Measurements from ENCODE around the gene TSPAN18.
"Not testable (repeated sequence)": the region's sequence is repeated elsewhere in the genome, so short reads cannot be mapped to it uniquely, and the experiment has no call there.

Gene TSPAN18

DNA sequence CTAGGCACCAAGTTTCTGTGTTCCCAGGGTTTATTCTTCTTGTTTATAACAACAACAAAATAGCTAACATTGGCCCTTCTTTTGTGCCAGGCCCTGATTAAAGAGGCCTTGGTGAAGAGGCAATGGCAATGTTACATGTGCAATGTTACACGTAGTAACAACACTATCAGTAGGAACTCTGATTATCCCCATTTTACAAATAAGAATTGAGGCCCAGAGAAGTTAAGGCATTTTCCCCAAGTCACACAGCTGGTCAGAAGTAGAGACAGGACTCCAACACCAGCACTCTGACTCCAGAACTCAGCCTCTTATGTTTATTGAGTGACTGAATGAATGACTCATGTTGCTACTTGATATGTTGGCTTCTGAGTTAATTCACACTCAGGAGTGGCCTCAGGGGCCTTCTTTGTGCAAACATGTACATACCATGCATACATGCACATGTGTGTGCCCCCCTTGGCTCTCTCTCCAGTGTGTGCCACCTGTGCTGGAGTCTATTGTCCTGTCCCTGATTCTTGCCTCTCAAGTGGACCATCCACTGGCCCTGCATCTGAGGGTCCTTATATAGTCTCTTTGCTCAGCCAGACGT is 125.5 kb downstream of the TSPAN18 start:
- no peak for DNase-seq

DNA sequence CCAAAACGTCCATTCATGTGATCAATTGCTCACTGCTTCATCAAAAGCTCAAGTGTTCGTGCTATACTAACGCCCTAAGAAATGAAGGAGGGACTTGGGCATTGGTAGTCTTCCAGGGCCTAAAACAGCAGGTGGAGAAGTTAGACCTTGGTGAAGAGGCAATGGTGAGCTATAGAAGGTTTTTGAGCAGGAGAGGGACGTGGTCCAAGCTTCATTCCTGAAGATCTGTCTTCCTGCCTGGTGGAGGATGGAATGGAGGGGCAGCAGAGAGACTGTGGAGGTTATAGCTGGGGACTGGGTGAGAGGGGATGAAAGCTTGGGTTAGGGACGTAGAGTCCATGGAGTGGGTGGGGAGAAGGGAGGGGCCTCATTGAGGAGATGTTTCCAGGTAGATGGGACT is 126.2 kb downstream of the TSPAN18 start:
- DNase-seq, result no peak

DNA sequence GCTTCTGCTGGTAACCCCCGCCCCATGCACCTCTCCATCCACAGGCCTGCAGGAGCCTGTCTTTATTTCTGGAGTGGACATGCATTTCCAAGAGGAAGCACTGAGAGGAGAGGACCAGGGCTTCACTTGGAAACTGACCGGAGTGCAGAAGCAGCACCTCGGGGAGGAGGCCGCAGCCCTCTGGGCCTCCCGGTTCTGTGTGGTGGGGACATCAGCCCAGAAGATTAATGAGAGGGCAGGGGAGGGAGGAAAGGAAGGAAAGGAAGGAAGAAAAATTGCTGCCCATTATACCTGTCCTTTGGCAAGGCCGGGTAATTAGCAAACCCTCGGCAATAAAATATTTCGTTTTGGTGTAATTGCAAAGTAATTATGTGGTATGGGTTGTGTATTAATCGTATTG is 126.9 kb downstream of the TSPAN18 start:
- DNase-seq, result no peak

DNA sequence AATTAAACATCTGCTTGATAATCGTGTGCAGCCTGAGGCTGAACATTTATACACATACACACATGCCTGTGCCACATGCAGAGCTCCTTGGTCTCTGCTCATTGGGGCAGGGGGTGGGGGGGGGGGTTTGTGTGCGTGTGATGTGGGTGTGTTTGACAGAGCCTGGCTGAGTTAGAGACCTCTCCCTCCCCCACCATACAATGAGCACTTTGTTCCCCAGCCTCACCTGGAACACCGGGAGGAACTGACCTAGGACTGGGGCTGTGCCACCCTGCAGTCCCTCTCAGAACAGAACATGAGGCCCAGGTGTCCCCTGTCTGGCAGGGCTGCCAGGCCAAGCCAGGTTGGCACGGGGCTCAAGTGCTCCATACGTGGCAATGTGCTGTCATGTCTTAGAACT is 127.3 kb downstream of the TSPAN18 start:
- DNase-seq, result no peak

DNA sequence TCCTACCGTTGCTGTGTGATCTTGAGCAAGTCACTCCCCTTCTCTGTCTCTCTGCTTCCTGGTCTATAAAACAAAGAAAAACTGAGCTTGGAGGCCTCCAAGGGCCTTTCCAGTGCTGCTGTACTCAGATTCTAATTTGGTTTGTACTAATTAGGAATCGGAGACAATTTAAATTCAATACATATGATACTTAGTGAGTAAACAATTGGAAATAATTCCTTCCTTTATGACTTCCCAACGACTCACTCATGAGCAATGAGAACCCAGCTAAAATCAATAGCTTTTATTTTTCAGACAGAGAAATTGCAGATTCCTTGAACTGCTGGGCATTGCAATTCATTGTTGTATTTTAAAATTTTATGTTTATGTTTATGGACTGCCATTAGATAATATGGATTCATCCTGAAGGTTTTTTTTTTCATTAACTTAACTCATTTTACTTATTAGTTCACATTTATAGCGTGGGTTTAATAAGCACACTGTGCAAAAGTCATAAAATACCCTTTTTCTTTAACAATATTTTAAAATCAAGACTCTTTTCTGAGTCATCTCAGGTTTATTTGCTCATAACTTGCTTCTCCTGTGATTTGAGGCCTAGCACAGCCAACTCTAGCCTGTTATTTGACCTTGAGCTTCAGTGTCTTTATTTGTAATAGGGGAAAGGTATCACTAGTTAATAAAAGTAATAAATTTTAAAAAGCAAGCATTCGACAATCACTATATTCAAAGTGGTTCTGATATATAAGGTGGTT is 128.2 kb downstream of the TSPAN18 start:
- no peak for DNase-seq

DNA sequence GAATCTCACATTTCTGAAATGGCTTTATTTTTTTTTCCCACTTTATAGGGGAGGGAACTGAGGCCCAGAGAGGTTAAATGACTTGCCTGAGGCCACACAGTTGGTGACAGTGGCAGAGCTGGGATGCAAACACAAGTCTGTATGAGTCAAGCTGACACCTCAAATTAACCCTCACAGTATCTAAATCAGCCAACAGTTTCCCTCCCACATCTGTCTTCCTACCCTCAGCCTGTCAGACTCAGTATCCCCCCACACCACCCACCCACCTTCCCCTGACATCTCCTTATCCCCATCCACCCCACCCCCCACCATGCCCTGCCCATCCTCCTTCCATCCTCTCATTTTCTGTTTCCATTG is 128.7 kb downstream of the TSPAN18 start:
- no peak for DNase-seq

DNA sequence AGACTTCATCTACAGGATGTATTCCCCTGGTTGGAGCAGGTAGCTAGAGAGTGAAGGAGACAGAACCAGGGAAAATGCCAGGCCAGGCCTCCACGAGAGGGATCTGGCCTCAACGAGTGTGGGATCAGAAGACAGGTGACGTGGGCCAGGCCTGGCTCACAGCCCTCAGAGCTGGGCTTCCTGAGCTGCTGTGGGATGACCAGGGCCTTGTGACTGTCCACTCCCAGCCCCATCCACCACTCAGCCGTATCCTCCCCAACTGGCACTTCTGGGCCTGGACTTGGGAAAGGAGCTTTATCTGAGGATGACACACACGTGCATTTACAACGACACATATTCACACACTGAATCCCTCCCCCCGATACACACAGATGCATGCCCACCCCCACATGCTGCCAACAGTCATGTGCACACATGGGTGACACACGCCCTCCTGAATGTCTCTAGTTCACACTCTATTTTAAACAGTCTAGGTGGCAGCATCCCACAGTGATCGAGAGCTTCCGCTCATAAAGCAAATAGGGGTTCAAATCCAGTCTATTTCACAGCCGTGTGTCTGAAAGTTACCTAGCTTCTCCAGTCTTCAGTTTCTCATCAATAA is 130.8 kb downstream of the TSPAN18 start:
- DNase-seq, result no peak

DNA sequence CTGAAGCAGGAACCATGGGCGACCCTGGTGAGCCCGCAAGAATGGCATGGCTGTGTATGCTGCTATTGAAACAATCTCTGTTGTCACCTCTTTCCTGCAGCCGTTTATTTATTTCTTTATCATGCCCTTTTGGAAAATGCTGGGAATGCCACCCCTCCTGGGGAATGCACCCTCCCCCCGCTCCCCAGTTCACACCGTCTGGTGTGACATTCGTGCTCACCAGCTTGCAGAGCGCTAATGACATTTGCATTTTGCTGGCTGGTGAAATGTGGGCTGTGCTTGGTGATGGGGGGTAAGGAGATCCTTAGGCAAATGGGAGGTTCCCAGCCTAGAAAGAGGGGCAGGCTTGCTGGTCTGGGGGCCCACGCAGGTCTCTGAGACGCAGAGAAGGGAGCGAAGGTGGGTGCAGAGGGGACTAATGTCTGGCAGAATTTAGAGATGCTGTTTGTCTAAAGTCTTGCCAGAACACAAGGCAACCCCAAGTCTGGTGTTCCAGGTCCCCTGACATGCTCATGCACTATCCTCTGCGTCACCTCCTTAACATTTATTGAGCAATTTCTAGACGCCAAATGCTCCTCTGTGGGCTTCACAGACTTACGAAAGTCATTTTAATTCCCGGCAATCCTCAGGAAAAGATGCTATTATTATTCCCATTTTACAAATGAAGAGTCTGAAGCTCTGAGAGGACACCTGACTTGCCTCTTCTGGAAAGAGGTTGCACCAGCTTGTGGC is 132.2 kb downstream of the TSPAN18 start:
- DNase-seq, result no peak

DNA sequence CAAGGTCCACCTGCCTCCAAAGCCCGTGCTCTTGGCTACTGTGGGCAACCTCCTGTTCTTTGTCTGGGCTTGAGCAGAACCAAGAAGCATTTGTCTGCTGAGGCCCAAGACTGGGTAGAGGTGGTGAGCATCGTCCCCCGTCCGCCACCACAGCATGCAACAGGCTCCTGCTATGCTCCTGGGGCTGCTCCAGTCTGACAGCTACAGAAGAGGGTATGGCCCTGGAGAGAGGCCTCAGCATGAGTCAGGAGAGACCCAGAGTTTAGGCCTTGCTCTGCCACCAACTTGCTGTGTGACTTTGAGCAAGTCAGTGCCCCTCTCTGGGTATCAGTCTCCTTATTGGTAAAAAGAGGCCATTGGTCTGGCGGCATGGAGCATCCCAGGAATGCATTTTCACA is 132.8 kb downstream of the TSPAN18 start:
- no peak for DNase-seq

DNA sequence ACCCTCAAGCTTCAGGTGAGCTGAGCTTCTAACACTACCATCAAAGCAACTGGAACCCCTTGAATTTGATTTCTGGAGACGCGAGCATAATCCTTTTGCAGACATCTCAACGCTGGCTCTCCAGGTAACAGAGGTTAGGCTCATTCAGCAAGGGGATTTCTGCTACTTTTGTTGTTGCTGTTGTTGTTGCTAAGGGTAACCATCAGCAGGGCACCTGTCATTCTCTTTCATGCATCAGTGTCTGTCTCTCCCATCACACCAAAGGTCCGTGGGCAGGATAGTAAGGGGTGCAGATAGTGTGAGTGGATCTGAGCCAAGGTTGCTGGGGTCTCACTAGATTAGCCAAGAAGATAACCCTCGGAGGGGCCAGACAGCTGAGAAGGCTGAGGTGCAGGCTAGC is 133.6 kb downstream of the TSPAN18 start:
- DNase-seq, result no peak

DNA sequence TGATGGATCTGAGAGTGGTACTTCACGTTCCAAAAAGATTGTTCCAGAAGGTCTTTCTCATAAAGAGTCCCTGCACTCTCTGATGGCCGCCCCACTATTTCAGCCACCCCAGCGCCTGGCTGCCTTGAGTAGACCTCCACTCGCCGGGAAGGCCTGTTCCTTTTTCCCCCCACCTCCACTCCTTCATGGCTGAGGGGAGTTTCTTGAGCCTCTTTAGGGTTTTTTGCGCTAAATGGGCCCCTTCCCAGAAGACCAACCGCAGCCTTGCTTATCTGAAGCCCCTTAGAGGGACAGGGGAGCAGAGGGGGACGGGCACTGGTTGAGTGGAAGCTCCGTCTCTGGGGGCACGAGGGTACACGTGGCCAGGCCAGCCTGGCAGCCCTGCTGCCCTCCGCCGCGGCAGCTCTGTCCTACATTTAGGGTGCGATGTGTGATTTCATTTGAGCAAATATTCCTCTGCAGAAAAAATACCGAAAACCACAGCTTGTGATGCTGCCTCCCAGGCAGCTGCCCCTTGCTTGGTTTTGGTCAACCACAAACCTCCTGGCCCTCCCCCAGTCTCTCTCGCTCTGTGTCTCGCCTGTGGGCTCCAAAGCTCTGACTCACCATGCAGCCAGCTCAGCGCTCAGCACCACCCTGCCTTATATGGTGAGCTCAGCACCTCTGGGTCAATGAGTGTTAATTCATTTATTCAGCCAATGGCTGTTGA is 135.2 kb downstream of the TSPAN18 start:
- DNase-seq, result peak; percentile 18

DNA sequence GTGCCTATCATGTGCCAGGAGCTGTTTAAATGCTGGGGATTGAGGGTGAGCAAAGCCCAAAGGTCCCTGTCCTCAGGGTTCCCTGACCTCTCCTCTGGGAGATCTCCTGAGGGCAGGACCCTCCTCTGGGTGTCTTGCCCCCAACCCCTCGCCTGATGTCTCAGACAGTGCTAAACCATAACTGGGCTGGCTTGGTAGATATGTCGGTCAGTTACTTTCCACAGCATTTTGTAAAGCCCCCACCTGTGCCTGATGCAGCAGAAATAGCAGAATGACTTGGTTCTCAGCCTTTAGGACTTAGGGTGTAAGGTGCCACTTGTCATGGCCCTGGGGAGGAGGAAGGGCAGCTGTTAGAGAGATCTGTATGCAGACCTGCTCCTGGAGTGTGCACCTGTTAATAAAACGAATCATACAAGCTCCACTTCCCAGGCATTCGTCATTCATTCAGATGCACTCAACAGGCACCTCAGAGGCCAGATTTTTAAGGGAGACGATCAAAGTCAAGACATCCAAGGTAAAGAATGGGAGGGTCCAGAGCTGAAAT is 135.9 kb downstream of the TSPAN18 start:
- no peak for DNase-seq

DNA sequence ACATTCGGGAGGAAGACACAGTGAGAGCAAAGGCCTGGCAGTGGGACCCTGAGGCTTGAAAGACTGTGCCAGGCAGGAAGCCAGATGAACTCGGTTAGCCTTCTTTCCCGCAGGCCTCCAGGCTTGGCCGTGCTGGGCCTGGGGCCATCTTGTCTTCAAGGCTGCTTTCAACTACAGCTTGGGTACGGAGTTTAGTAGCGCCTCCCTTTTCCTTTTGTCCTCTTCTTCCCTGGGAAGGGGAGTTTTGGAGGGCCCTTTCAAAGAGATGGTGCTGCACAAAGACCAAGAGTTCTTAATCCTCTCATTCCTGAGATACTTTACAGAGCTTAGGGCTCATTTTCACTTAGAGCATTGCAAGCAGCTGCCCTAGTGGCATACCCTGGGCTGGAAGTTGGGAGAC is 136.5 kb downstream of the TSPAN18 start:
- DNase-seq, result no peak

DNA sequence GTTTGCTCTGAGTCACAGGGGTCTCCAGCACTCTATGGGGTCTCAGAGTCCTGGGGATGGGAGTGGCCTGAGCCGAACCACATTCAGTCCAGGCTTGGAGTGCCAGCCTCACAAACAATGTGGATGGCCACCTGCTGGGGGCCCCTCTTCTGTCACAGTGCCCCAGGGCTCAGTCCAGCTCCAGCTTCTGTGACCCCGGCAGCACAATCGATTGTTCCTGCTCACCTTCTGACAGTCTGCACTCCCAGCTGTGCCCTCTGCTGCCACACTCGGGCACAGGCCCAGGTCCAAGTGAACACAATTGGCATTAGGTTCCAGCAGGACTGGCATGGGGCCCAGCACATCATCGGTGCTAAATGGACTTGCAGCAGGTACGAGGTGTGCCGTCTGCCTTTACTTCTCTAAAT is 139.1 kb downstream of the TSPAN18 start:
- no peak for DNase-seq

DNA sequence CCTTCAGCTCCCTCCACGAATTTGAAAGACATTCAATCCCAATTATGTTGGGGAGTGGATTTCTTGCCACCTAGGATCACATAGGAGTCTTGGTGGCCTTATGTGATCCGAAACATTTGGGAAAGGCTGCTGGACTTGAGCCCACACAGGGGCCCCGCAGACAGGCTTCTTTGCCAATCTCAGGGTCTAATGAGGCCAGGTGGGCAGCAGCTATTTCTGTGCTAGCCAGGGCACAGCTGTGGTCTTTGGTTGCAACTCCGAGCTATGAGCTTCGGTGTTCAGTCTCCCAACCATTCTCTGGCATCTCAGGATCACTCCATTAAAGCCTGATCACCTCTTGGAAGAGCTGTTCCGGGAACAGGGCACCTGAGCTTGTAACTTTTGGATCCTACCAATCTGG is 139.5 kb downstream of the TSPAN18 start:
- DNase-seq, result no peak

DNA sequence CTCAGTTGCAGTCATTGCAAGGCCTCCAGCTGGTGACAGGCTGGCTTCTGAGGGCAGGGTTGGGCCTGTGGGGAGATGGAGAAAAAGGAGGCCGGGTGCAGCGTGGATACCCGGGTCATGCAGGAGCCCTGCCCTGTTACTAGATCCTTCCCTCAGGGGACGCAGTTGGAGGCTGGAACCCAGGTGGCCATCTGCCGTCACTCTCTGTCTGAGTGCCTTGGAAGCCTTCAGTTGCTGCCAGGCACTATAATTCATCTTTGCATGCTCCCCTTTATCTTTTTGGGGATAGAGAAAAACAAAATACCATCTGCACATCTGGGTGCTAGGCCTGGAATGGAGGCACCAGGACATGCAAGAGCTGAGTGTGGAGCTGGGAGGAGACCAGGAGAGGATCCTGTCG is 141.3 kb downstream of the TSPAN18 start:
- DNase-seq, result no peak

DNA sequence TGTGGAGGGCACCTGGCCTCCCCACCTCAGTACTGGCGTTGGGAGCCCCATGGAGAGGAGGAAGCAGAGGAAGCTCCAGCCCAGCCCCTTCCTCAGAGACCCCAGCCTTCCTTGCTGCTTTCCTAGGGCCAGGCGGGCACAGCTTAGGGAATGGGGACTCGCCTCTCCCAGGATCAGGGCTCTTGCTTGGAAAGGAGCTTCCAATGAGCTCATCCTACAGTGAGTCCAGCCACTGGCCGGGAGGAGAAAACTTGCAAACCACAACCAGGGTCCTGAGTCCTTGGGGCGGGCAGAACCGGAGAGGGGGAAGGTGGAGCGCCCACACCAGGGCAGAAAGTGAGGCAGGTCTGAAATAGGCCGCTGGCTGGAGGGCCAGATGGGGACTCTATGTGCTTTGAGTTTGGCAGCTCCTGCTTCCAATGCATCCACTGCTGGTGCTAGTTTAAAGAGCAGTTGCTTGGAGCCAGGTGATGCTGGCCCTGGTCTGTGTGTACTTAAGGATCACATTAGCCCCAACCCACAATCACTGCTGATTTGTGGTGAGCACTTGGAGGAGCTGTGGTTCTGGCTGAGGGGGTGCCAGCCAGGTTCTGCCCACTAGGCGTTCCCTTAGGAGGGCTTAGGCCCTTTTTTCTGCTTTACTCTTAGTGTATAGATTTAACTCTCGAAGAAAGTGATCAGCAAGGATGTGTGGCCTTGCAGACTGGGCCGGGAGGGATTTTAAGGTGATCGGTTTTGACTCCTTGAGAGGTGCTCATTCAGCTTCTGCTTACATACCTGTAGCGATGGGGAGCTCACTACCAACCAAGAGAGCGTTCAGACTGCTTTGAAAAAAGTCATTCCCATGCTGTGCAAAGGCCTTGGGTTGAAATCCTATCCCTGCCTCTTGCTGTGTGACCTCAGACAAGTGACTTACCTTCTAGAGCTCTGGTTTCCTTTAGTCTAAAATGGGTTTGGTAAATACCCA is 142.0 kb downstream of the TSPAN18 start:
- DNase-seq, result no peak

DNA sequence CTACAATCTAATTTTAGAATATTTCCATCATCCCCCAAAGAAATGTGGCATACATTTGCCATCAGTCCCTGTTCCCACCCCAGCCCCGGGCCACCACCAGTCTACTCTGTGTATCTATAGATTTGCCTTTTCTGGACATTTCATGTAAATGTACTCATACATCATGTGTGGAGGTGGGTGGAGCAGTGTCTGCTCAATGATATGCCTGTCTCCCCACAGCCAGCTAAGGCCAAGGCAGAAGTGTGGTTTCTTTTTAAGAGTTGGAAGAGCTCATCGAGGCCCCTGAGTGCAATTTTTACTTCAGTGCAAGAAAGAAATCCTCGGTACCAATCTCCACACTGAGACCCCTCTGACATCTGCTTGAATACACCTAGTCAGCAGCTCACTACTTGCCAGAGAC is 143.4 kb downstream of the TSPAN18 start:
- no peak for DNase-seq

DNA sequence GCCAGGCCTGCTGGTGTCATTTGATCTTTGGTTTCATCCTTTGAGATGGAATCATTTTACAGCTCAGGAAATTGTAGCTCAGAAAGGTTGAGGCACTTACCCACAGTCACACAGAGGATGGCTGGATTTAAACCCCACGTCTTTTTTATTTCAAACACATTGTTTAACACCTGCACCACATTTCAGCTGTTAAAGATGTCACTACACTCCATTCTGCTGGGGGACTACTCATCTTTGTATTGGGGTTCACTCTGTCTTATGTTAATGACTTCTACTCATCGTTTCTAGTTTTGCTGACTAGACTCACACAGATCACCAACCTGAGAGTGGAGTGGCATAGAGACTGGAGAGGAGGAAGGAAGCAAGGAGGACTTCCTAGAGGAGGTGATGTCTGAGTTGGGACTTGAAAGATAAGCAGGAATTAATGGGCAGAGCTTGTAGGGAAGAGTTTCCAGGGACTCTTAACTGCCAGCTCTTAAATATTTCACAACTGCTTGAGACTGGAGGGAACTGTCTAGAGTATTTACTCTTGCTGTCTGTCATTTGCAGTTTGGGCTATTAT is 143.9 kb downstream of the TSPAN18 start:
- no peak for DNase-seq

DNA sequence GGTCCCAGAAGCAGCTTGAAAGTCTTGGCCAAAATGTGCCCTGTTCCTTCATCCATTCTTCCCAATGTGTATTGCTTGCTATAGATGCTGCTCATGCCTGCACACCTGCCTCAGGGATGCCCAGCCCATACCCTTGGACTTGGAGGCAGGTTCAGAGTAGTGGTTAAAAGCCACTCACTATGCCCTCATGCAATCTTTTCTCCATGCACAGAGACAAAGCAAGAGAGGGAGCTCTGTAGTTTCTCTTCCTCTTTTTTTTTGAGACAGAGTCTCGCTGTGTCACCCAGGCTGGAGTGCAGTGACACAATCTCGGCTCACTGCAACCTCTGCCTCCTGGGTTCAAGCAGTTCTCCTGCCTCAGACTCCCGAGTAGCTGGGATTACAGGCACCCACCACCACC is 144.9 kb downstream of the TSPAN18 start:
- not testable (repeated sequence) for DNase-seq

DNA sequence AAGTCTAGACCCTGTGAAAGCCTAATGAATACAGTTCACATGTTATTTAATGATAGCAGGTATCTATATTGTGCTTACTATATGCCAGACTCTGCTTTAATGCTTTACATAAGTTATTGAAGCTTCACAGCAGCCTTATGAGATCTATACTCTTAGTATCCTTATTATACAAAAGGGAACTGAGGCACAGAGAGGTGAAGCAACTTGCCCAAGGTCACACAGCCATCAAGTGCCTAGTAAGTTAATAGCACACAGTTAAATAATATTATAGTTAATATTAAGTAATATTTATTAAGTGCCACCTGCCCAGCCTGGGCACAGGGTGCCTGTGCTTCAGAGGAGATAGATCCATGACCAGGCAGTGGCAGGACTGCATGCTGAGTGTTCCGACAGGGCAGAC is 145.8 kb downstream of the TSPAN18 start:
- no peak for DNase-seq
